Measurements from ENCODE around the gene NPRL2. TPM values are rescaled to one million over a fixed set of nuclear protein-coding genes. Genes with fewer than 3 reads are reported as not detected.
A peak's percentile ranks its signal among the peaks of the same experiment; 100 is the strongest.

The NPRL2 gene
- total and polyA plus RNA-seq, 9 of the 15 experiments (the other 6 are each of a cell fraction or from before 2014, with no cell fraction given): 17.4 to 40.4 (median 24.4) TPM

DNA sequence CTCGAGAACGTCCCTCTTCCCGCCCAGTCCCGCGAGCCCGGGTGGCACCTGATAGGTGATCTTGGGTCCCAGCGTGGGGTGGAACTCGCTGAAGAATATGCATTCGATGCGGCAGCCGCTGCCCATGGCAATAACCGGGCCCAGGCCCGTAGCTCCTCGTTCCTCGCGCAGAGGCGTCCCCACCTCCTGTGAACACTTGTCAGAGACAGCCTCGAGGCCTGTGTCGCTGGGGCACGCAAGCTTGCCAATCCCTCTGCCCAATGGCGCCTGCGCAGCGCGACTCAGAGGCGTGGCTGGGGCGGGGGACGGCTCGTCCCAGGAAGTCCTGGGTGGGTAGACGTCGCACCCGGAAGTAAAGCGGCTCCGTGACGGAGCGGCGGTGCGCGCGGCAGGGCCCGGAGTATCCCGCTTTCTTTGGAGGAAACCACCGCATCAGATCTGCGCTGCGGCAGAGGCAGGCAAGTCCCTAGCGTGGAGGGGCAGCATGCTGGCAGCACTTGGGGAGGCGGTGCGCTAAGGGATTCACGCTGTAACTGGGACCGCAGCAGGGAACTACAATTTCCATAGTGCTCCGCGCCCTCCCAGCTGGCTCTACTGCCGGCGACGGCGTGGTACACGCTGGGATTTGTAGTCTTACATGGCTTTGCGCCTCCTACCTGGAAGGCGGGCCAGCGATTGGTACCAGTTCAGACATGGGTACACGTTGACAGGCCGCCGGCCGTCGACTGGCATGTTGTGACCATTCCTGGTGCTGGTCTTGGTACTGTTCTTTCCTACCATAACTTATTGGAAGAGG lies at the start of gene NPRL2, which contains the start of gene CYB561D2 (continued):
- TF ChIP-seq, protein P1, sequence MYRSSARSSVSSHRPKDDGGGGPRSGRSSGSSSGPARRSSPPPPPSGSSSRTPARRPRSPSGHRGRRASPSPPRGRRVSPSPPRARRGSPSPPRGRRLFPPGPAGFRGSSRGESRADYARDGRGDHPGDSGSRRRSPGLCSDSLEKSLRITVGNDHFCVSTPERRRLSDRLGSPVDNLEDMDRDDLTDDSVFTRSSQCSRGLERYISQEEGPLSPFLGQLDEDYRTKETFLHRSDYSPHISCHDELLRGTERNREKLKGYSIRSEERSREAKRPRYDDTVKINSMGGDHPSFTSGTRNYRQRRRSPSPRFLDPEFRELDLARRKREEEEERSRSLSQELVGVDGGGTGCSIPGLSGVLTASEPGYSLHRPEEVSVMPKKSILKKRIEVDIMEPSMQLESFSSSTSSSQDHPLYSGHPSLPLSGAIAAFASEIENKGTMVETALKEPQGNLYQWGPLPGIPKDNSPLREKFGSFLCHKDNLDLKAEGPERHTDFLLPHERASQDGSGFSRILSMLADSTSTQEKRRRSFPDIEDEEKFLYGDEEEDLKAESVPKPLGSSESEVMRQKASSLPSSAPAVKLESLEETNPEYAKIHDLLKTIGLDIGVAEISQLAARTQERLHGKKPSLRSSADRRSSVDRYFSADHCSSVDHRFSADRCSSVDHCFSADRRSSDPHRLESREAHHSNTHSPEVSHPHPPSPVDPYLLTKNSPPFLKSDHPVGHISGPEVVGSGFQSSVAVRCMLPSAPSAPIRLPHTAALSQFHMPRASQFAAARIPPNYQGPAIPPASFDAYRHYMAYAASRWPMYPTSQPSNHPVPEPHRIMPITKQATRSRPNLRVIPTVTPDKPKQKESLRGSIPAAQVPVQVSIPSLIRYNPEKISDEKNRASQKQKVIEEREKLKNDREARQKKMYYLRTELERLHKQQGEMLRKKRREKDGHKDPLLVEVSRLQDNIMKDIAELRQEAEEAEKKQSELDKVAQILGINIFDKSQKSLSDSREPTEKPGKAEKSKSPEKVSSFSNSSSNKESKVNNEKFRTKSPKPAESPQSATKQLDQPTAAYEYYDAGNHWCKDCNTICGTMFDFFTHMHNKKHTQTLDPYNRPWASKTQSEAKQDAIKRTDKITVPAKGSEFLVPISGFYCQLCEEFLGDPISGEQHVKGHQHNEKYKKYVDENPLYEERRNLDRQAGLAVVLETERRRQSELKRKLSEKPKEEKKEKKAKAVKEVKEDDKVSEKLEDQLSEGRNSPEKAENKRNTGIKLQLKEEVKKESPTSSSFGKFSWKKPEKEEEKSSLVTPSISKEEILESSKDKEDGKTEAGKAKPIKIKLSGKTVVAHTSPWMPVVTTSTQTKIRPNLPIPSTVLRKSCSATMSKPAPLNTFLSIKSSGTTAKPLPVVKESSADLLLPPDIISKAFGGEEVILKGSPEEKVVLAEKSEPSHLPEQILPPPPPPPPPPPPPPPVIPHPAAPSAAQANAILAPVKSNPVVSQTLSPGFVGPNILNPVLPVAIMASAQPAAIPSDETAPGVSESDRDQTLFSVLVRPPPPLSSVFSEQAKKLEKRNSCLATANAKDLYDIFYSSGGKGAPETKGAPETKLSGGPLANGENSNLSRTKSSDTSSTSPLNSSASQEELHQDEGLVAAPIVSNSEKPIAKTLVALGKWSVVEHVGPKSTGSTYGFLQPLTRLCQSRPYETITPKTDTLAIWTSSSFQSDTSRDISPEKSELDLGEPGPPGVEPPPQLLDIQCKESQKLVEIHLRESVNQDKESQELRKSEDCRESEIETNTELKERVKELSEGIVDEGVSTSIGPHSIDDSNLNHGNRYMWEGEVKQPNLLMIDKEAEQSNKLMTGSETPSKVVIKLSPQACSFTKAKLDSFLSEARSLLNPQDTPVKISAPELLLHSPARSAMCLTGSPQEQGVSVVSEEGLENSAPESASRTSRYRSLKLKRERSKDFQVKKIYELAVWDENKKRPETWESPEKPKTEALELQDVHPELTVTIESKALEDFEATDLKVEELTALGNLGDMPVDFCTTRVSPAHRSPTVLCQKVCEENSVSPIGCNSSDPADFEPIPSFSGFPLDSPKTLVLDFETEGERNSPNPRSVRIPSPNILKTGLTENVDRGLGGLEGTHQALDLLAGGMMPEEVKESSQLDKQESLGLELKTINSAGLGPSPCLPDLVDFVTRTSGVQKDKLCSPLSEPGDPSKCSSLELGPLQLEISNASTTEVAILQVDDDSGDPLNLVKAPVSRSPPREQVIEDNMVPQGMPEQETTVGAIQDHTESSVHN (IDR thresholded peaks at IDR 0.05; ENCODE audit: borderline replicate concordance in 1 of 2, low read depth in 1 of 2): no peak
- no peak for TF ChIP-seq LCOR (CRISPR knock-in tag; IDR thresholded peaks at IDR 0.05)
- TF ChIP-seq, protein P2, sequence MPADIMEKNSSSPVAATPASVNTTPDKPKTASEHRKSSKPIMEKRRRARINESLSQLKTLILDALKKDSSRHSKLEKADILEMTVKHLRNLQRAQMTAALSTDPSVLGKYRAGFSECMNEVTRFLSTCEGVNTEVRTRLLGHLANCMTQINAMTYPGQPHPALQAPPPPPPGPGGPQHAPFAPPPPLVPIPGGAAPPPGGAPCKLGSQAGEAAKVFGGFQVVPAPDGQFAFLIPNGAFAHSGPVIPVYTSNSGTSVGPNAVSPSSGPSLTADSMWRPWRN (IDR thresholded peaks at IDR 0.05; ENCODE audit: low read depth): no peak
- TF ChIP-seq NONO (IDR thresholded peaks at IDR 0.05; ENCODE audit: low read depth in 2 of 2, low read length in 1 of 2): no peak
- TF ChIP-seq IRF9 (tag; IDR thresholded peaks at IDR 0.05): no peak
- TF ChIP-seq ZNF444 (CRISPR knock-in tag; IDR thresholded peaks at IDR 0.05): no peak
- no peak for TF ChIP-seq ZC3H8 (IDR thresholded peaks at IDR 0.05)
- TF ChIP-seq HNRNPUL1 (IDR thresholded peaks at IDR 0.05; ENCODE audit: low read length): no peak
- TF ChIP-seq, protein P3, sequence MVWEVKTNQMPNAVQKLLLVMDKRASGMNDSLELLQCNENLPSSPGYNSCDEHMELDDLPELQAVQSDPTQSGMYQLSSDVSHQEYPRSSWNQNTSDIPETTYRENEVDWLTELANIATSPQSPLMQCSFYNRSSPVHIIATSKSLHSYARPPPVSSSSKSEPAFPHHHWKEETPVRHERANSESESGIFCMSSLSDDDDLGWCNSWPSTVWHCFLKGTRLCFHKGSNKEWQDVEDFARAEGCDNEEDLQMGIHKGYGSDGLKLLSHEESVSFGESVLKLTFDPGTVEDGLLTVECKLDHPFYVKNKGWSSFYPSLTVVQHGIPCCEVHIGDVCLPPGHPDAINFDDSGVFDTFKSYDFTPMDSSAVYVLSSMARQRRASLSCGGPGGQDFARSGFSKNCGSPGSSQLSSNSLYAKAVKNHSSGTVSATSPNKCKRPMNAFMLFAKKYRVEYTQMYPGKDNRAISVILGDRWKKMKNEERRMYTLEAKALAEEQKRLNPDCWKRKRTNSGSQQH (CRISPR knock-in tag; IDR thresholded peaks at IDR 0.05): no peak
- peak; percentile 46; the same call in 1 of the 2 replicates for TF ChIP-seq SMAD4 (CRISPR knock-in tag; conservative IDR thresholded peaks at IDR 0.05)
- peak; percentile 86 for TF ChIP-seq PHF8 (IDR thresholded peaks at IDR 0.05; ENCODE audit: borderline replicate concordance, low read length)
- TF ChIP-seq, protein P4, sequence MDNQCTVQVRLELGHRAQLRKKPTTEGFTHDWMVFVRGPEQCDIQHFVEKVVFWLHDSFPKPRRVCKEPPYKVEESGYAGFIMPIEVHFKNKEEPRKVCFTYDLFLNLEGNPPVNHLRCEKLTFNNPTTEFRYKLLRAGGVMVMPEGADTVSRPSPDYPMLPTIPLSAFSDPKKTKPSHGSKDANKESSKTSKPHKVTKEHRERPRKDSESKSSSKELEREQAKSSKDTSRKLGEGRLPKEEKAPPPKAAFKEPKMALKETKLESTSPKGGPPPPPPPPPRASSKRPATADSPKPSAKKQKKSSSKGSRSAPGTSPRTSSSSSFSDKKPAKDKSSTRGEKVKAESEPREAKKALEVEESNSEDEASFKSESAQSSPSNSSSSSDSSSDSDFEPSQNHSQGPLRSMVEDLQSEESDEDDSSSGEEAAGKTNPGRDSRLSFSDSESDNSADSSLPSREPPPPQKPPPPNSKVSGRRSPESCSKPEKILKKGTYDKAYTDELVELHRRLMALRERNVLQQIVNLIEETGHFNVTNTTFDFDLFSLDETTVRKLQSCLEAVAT (IDR thresholded peaks at IDR 0.05): no peak
- TF ChIP-seq CBFB (CRISPR knock-in tag; IDR thresholded peaks at IDR 0.05): peak; percentile 83; the same call in 1 of the 2 replicates
- TF ChIP-seq SIRT6 (IDR thresholded peaks at IDR 0.05; ENCODE audit: low read depth, low read length): no peak

Data from K562 (cell line).